ENCODE data around the gene MST1.

MST1 gene

DNA sequence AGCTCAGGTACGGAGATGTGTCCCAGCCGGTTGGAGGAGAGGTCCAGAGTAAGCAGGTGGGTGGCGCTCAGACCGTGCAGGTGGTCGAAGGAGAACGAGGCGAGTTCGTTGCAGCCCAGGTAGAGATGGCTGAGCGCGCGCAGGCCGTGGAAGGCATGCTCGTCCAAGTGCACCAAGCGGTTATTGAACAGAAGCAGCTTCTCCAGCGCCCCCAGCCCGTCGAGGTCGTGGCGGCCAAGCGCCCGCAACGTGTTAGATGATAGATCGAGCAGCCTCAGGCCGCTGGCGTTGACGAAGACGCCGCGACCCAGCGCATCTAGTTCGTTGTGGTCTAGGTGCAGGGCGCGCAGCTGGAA, 29.6 kb upstream of the MST1 start:
- DNase-seq (ENCODE audit: low spot score), result no peak
- no peak for FAIRE-seq

DNA sequence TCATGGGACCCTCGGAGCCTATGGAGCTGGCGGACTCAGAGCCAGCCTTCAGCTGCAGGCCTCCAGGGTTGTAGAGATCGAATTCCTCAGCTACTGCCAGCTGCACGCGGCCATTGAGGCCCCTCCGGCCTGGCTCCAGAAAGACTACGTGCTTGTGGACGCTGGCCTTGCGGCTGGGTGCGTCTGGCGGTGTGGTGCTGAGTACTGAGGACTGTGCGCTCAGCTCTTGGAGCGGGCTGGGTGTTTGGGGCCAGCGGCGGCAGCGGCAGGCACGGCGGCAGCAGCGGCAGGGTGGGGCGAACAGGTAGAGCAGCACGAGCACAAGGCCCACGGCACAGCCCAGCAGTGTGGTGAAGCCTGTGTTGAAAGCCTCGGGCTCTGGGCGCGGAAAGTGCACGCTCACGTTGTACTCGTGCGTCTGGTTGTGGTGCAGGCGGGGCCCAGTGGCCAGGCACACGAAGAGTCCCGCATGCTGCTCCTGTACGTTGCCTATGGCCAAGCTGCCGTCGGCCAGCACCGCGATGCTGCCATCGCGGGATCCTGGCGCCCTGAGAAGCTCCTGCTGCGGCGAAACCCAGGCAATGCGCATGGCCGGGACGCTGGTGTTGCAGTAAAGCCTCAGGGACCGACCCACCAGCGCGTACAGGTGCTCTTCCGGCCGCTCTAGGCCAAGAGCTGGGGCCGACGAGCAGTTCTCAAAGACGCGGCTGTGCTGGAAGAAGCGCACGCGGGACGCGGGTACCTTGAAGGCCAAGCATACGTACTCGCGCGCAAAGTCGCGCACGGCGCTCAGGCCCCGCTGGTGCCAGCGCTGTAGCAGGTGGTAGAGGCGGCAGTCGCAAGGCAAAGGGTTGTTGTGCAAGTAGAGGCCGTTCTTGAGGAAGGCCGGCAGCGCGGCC, 28.9 kb upstream of the MST1 start:
- FAIRE-seq (no peak), DNase-seq (ENCODE audit: low spot score) (no peak)

- DNase-seq (ENCODE audit: low spot score) (no peak), FAIRE-seq (no peak)
These were observed 28.1 kb upstream of the MST1 start for GRCh38 chr3:49717211-49717958.

DNA sequence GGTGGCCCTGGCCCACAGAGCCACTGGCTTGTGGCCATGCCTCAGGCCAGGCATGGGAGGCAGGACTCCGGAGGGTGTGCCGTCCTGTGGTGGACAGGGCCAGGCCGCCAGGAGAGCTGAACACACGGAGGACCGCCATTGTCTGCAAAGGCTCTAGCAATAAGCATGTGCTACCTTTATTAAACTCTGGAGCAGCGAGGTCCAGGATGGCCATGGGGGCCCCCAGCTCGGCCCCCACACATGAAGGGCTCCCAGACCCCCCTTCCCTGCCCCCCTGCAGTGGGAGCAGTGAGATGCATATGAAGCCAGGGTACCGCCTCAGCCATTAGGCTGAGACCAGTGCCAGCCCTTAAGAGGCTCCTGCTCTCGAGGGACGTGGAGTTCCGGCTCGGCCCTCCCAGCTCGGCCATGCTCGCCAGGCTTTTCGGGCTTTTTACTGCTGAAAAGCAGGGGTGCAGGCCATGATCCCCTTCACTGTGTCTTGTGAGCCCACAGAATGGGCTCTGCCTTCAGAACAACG, 27.5 kb upstream of the MST1 start:
- FAIRE-seq (no peak), DNase-seq (ENCODE audit: low spot score) (no peak)

DNA sequence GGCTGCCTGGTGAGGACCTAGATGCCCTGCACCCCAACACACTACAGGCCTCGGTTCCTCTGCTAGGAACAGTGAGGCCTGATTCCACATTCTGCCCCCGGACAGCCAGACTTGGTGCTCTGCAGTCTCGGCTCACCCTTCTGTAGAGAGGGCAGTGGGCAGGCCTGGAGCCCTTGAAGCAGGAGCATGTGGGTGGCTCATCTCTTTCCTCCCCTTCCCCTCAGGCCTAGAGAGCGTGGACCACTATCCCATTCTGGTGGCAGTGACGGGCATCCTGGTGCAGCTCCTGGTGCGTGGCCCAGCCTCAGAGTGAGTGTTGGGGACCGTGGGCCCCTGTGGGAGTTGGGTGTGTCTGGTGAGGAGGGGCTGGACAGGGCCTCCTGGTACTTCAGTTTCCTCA, 26.9 kb upstream of the MST1 start:
- FAIRE-seq, result no peak
- no peak for DNase-seq (ENCODE audit: low spot score)

GRCh38 chr3:49715611-49716121, 26.4 kb upstream of the MST1 start:
- DNase-seq (ENCODE audit: low spot score) (no peak), FAIRE-seq (no peak)

GRCh38 chr3:49714728-49715550, 25.7 kb upstream of the MST1 start:
- no peak for DNase-seq (ENCODE audit: low spot score)
- FAIRE-seq, result no peak

- DNase-seq (ENCODE audit: low spot score) (no peak), FAIRE-seq (no peak)
These were observed 24.2 kb upstream of the MST1 start for GRCh38 chr3:49713336-49714105.

GRCh38 chr3:49712631-49713317, 23.5 kb upstream of the MST1 start:
- DNase-seq (ENCODE audit: low spot score), result no peak

GRCh38 chr3:49712166-49712565, 22.9 kb upstream of the MST1 start:
- FAIRE-seq (no peak), DNase-seq (ENCODE audit: low spot score) (no peak)

More at GRCh38 chr3:49712631-49713317, 23.5 kb upstream of the MST1 start:
- FAIRE-seq, result peak; percentile 65

DNA sequence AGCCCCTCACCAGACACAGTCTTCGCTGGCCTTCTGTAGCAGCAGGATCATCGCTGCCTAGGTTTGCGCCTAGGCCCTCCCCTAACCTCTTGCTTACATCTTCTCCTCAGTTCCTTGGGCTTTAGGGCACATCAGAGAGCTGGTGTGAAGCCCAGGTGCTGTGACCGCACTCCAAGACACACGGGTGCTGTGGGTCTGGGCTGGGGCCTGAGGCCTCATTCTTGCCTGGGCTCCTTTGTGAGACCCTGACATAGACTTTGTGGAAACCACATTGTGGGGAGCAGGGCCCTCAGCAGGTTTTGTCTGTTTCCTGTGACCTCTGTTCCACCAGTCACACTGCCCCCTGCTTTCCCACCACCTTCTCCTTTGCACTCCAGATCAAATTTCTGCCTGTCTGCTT, 22.2 kb upstream of the MST1 start:
- no peak for DNase-seq (ENCODE audit: low spot score)
- no peak for FAIRE-seq

DNA sequence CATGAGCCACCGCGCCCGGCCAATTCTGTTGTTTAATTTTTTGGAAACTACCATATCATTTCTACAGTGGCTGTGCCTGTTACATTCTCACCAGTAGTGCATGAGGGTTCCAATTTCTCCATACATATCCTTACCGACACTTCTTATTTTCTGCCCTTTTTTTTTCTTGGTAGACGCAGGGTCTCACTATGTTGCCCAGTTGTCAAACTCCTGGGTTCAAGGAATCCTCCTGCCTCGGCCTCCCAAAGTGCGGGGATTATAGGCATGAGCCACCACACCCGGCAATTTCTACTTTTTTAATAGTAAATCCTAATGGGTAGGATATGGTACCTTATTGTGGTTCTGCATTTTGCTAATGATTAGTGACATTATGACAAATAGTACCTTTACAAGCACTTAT, 20.6 kb upstream of the MST1 start:
- FAIRE-seq, result no peak
- DNase-seq (ENCODE audit: low spot score), result no peak

DNA sequence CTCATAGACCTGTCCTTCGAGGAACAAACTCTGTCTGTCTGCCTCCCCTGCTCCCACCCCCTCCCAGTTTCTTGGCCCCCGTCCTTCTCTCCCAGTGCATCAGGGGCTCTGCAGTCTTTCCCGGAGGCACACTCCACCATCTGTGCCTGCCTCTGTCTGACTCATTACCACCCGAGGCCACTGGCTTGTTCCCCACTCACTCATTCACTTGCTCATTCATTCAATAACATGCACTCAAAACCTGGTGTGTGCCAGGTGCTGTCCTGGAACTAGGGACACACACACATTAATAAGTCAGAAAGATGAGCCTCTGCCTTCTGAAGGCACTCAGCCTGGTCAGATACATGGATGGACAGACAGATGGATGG, 17.8 kb upstream of the MST1 start:
- DNase-seq (ENCODE audit: low spot score) (no peak), FAIRE-seq (no peak)

DNA sequence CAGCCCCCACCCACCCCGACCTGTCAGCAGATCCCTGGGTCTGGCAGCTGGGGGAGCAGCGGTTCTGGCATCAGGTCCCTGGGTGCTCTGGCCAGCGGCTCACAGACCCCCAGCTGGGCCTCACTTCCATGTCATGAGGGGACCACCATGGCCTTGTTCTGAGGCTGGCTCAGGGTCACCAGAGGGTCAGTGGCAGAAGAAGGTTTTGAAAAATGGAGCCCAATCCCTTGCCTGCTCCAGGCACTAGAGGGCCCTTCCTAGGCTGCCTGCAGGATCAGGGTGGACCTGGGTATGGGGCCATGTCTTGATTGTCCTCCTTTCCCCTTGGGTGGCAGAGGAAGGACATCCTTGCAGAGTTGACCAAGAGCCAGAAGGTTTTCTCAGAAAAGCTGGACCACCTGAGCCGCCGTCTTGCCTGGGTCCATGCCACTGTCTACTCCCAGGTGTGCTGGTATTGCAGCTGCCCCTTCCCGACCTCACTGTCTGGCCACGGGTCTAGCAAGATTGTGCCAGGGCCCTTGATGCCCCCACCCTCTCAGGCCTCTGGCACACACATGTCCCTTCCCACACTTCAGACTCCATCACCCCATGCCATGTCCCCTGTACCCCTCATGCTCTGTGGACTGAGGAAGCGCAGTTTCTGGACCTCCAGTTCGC, 17.3 kb upstream of the MST1 start:
- DNase-seq (ENCODE audit: low spot score) (no peak), FAIRE-seq (no peak)

- no peak for FAIRE-seq
- no peak for DNase-seq (ENCODE audit: low spot score)
These were observed 16.2 kb upstream of the MST1 start for GRCh38 chr3:49705390-49705960.

GRCh38 chr3:49704629-49705028, 15.4 kb upstream of the MST1 start:
- no peak for DNase-seq (ENCODE audit: low spot score)
- no peak for FAIRE-seq

DNA sequence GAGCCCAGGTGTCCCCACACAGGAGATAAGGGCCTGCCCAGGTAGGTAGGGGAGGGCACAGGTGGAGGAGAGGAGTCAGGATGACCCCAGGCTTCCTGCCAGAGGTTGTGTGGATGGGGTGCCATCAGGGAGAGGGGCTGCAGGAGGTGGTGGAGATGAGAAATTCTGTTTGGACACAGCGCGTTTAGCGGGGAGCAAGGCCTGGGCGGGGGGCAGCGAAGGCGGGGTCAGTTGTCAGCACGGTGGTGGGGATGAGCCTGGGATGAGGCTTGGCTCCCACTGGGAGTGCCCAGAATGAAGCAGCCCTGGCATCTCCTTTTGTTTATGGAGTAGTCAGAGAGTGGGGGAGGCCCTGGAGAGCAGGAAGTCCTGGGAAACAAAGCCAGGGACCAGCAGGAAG, 14.7 kb upstream of the MST1 start:
- DNase-seq (ENCODE audit: low spot score), result no peak
- FAIRE-seq, result no peak

GRCh38 chr3:49703443-49703927, 14.2 kb upstream of the MST1 start:
- peak; percentile 84 for DNase-seq (ENCODE audit: low spot score)
- peak; percentile 91 for FAIRE-seq

DNA sequence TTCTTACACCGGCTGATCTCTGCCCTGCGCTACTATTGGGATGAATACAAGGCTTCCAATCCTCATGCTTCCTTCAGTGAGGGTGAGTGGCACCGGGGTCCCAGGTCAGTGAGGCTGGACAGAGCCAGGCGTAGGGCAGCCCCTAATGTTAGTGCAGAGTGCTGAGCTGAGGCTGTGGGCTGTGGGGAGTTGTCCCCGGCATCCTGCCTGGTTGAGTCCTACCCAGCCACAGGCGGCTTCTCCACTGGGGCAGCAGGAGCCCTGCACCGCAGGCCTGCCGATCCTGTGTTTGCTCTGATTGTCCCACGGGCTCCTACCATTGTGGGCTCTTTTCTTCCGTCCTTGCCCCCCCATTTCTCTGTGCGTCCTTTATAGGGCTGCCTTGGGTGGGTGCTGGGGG, 13.4 kb upstream of the MST1 start:
- FAIRE-seq (no peak), DNase-seq (ENCODE audit: low spot score) (no peak)
